Measurements from ENCODE around the gene ADH4. TPM values are rescaled to one million over a fixed set of nuclear protein-coding genes. Genes with fewer than 3 reads are reported as not detected.
"Not testable (repeated sequence)": the region's sequence is repeated elsewhere in the genome, so short reads cannot be mapped to it uniquely, and the experiment has no call there.

ADH4 gene
- total RNA-seq, 1 experiment from 2014 or later = 0.10 TPM

DNA sequence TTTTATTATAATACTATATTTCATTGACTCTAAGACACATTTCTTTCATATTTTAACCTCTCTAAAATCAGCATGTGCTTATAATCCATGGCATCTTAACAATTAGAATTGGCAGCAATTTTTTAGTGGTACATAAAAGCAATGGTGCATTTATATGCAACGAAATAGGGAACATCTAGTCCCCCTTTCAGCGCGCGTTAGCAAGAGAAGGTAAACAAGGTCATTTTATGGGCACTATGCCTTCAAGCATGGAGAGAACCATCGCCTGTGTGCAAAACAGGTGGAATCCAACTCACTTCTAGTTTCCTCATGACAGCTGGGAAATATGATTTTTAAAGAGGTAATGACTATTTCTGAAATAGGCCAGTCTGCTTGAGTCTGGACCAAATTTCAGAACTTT, 61.9 kb downstream of the ADH4 start:
- ChIA-PET POLR2A (no interaction called here), CTCF (no interaction called here)
- TF ChIP-seq SIN3A (IDR thresholded peaks at IDR 0.05; ENCODE audit: borderline replicate concordance, insufficient read depth, low read depth, low read length) = no peak
- TF ChIP-seq TCF7L2 (IDR thresholded peaks at IDR 0.05; ENCODE audit: low read depth, low read length) = no peak
- TF ChIP-seq, protein P1, sequence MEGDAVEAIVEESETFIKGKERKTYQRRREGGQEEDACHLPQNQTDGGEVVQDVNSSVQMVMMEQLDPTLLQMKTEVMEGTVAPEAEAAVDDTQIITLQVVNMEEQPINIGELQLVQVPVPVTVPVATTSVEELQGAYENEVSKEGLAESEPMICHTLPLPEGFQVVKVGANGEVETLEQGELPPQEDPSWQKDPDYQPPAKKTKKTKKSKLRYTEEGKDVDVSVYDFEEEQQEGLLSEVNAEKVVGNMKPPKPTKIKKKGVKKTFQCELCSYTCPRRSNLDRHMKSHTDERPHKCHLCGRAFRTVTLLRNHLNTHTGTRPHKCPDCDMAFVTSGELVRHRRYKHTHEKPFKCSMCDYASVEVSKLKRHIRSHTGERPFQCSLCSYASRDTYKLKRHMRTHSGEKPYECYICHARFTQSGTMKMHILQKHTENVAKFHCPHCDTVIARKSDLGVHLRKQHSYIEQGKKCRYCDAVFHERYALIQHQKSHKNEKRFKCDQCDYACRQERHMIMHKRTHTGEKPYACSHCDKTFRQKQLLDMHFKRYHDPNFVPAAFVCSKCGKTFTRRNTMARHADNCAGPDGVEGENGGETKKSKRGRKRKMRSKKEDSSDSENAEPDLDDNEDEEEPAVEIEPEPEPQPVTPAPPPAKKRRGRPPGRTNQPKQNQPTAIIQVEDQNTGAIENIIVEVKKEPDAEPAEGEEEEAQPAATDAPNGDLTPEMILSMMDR (IDR thresholded peaks at IDR 0.05) = no peak
- TF ChIP-seq, protein P2, sequence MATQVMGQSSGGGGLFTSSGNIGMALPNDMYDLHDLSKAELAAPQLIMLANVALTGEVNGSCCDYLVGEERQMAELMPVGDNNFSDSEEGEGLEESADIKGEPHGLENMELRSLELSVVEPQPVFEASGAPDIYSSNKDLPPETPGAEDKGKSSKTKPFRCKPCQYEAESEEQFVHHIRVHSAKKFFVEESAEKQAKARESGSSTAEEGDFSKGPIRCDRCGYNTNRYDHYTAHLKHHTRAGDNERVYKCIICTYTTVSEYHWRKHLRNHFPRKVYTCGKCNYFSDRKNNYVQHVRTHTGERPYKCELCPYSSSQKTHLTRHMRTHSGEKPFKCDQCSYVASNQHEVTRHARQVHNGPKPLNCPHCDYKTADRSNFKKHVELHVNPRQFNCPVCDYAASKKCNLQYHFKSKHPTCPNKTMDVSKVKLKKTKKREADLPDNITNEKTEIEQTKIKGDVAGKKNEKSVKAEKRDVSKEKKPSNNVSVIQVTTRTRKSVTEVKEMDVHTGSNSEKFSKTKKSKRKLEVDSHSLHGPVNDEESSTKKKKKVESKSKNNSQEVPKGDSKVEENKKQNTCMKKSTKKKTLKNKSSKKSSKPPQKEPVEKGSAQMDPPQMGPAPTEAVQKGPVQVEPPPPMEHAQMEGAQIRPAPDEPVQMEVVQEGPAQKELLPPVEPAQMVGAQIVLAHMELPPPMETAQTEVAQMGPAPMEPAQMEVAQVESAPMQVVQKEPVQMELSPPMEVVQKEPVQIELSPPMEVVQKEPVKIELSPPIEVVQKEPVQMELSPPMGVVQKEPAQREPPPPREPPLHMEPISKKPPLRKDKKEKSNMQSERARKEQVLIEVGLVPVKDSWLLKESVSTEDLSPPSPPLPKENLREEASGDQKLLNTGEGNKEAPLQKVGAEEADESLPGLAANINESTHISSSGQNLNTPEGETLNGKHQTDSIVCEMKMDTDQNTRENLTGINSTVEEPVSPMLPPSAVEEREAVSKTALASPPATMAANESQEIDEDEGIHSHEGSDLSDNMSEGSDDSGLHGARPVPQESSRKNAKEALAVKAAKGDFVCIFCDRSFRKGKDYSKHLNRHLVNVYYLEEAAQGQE (IDR thresholded peaks at IDR 0.05; ENCODE audit: insufficient read depth in 1 of 2, low read depth in 2 of 2, low read length in 1 of 2) = no peak
- TF ChIP-seq POLR2AphosphoS5 (IDR thresholded peaks at IDR 0.05; ENCODE audit: low read depth, low read length) = no peak
- peaks cover 4% of the 10 kb centered on the region; the same call in 1 of the 2 replicates for H3K4me1 ChIP-seq (ENCODE audit: control insufficient read depth, insufficient read depth, low read length)
- H3K27ac ChIP-seq (ENCODE audit: low read length) = no peak overlapping the region
- BruUV-seq (replicated peaks) = no TSS peak
- peaks cover 11% of the 10 kb centered on the region for H3K36me3 ChIP-seq (ENCODE audit: control insufficient read depth, insufficient read depth, low read length)
- H3K27me3 ChIP-seq (ENCODE audit: control insufficient read depth, insufficient read depth, low read length) = no peaks in the 10 kb centered on the region
- intact Hi-C loops (cut with micrococcal nuclease; ENCODE audit: unreplicated experiment) = no loop called here
- ATAC-seq (no peak), DNase-seq (ENCODE audit: low read depth, low spot score) (no peak)
- in situ Hi-C loops (cut with HindIII; ENCODE audit: low pct_unique_long_range_greater_than_20kb, low sequenced_read_pairs) = no loop called here
- no peaks in the 10 kb centered on the region for H3K9me3 ChIP-seq (ENCODE audit: control insufficient read depth, insufficient read depth, low read depth, low read length)
- H3K4me3 ChIP-seq (ENCODE audit: low read depth in 2 of 2, low read length in 2 of 2) = no peak overlapping the region

DNA sequence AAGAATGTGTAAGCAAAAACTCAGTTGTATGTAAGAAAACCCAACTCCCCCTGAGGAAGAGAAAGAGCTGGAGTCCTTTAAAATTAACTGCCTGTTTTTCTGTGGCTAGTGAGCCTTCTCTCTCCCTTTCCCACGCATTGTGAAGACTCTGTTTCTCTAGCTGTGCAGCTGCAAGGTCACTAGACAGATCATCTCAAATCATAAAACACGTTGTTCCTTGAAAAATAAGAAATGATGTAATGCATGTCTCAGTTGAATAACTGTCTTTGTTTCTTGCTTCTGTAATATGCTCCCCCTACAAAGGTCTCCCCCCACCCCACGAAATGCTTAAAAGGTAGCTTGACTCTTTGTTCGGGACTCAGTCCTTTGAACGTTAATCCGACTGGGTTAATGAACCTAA, 63.2 kb downstream of the ADH4 start:
- H3K4me3 ChIP-seq (ENCODE audit: low read depth in 2 of 2, low read length in 2 of 2); H3K27ac ChIP-seq (ENCODE audit: low read length); POLR2A ChIA-PET; CTCF ChIA-PET; H3K27me3 ChIP-seq (ENCODE audit: control insufficient read depth, insufficient read depth, low read length); in situ Hi-C loops (cut with HindIII; ENCODE audit: low pct_unique_long_range_greater_than_20kb, low sequenced_read_pairs); DNase-seq (ENCODE audit: low read depth, low spot score); intact Hi-C loops (cut with micrococcal nuclease; ENCODE audit: unreplicated experiment); H3K4me1 ChIP-seq (ENCODE audit: control insufficient read depth, insufficient read depth, low read length); BruUV-seq (replicated peaks); ATAC-seq; H3K9me3 ChIP-seq (ENCODE audit: control insufficient read depth, insufficient read depth, low read depth, low read length): not testable (repeated sequence)
- peaks cover 14% of the 10 kb centered on the region for H3K36me3 ChIP-seq (ENCODE audit: control insufficient read depth, insufficient read depth, low read length)

DNA sequence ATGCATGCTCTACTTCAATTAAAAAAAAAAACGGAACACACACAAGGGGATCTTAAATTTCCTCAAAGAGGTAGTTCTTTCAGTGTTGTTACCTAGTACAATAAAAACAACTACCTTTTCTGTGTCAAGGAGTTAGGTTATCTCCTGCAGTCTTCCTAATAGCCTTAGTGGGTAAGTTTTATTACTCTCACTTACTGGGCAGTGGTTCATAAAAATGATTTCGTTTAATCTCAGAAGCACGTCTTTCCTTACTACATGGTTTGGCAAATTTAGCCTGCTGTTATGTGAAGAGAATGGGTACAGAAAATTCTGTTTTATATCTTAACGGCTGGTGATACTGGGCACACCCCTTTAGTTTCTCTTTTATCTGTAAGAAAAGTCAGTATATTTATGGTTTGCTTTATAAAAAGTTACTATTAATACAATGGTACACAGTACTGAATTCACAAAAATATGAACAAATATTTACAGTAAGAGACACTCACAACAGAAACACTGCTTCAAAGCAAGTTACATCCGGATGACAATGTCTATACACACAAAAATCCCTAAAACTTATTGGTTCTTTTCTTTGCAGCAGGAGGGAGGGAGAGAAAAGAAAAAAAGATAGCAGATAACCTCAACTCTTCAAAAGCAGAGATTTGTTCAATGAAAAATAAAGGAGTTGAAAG, 64.3 kb downstream of the ADH4 start:
- TF ChIP-seq, protein P1 (IDR thresholded peaks at IDR 0.05) = no peak
- no peak for TF ChIP-seq SIN3A (IDR thresholded peaks at IDR 0.05; ENCODE audit: borderline replicate concordance, insufficient read depth, low read depth, low read length)
- no peak for TF ChIP-seq POLR2AphosphoS5 (IDR thresholded peaks at IDR 0.05; ENCODE audit: low read depth, low read length)
- no peak for TF ChIP-seq TCF7L2 (IDR thresholded peaks at IDR 0.05; ENCODE audit: low read depth, low read length)
- TF ChIP-seq, protein P2 (IDR thresholded peaks at IDR 0.05; ENCODE audit: insufficient read depth in 1 of 2, low read depth in 2 of 2, low read length in 1 of 2) = no peak
- Histone ChIP-seq H3K27ac (ENCODE audit: low read length) (no peak overlapping the region), H3K4me3 (ENCODE audit: low read depth in 2 of 2, low read length in 2 of 2) (no peak overlapping the region), H3K9me3 (ENCODE audit: control insufficient read depth, insufficient read depth, low read depth, low read length) (no peaks in the 10 kb centered on the region), H3K4me1 (ENCODE audit: control insufficient read depth, insufficient read depth, low read length) (no peaks in the 10 kb centered on the region), H3K36me3 (ENCODE audit: control insufficient read depth, insufficient read depth, low read length) (peaks cover 16% of the 10 kb centered on the region), H3K27me3 (ENCODE audit: control insufficient read depth, insufficient read depth, low read length) (no peaks in the 10 kb centered on the region)
- BruUV-seq (replicated peaks) = no TSS peak
- CTCF ChIA-PET = no interaction called here
- DNase-seq (ENCODE audit: low read depth, low spot score) = no peak
- ATAC-seq = no peak
- intact Hi-C loops (cut with micrococcal nuclease; ENCODE audit: unreplicated experiment) = no loop called here
- in situ Hi-C loops (cut with HindIII; ENCODE audit: low pct_unique_long_range_greater_than_20kb, low sequenced_read_pairs) = no loop called here
- POLR2A ChIA-PET = no interaction called here
